GM18873 (cell line): ENCODE measurements around the gene GPATCH1.
"Not testable (repeated sequence)": the region's sequence is repeated elsewhere in the genome, so short reads cannot be mapped to it uniquely, and the experiment has no call there.

Experiments
- ATAC-seq: cut with Tn5 transposase; IDR thresholded peaks from one replicate; pipeline ENCODE4 v1.9.1; 2021; ENCODE audit warnings: mild to moderate bottlenecking, moderate library complexity, moderate number of reproducible peaks; ENCODE audit not compliant: unreplicated experiment, low FRiP score

GPATCH1 gene

GRCh38 chr19:33156334-33156733, 75.4 kb downstream of the GPATCH1 start:
- ATAC-seq: no peak

- ATAC-seq: no peak
Observed at GRCh38 chr19:33157906-33158305, 76.9 kb downstream of the GPATCH1 start.

- no peak for ATAC-seq
Observed at GRCh38 chr19:33158365-33158764, 77.4 kb downstream of the GPATCH1 start.

GRCh38 chr19:33159149-33159548, 78.2 kb downstream of the GPATCH1 start:
- ATAC-seq: no peak

GRCh38 chr19:33159893-33160292, 78.9 kb downstream of the GPATCH1 start:
- ATAC-seq: no peak

GRCh38 chr19:33161201-33161600, 80.2 kb downstream of the GPATCH1 start:
- ATAC-seq: no peak

- ATAC-seq: no peak
Observed at GRCh38 chr19:33163481-33163880, 82.5 kb downstream of the GPATCH1 start.

GRCh38 chr19:33166037-33166436, 85.1 kb downstream of the GPATCH1 start:
- ATAC-seq: not testable (repeated sequence)

- no peak for ATAC-seq
Observed at GRCh38 chr19:33167438-33167837, 86.5 kb downstream of the GPATCH1 start.

- no peak for ATAC-seq
Observed at GRCh38 chr19:33168528-33168927, 87.5 kb downstream of the GPATCH1 start.

GRCh38 chr19:33171222-33171795, 90.3 kb downstream of the GPATCH1 start:
- no peak for ATAC-seq

- ATAC-seq: no peak
Observed at GRCh38 chr19:33171916-33172359, 91.0 kb downstream of the GPATCH1 start.

GRCh38 chr19:33174186-33174585, 93.2 kb downstream of the GPATCH1 start:
- no peak for ATAC-seq

- ATAC-seq: no peak
Observed at GRCh38 chr19:33175156-33175782, 94.3 kb downstream of the GPATCH1 start.

- peak; percentile 6 for ATAC-seq
Observed at GRCh38 chr19:33175886-33176669, 95.1 kb downstream of the GPATCH1 start.

GRCh38 chr19:33176670-33177416, 95.9 kb downstream of the GPATCH1 start:
- ATAC-seq: peak; percentile 71

GRCh38 chr19:33177417-33177979, 96.5 kb downstream of the GPATCH1 start:
- no peak for ATAC-seq
